ENCODE data around the gene CDK5RAP1.

DNA sequence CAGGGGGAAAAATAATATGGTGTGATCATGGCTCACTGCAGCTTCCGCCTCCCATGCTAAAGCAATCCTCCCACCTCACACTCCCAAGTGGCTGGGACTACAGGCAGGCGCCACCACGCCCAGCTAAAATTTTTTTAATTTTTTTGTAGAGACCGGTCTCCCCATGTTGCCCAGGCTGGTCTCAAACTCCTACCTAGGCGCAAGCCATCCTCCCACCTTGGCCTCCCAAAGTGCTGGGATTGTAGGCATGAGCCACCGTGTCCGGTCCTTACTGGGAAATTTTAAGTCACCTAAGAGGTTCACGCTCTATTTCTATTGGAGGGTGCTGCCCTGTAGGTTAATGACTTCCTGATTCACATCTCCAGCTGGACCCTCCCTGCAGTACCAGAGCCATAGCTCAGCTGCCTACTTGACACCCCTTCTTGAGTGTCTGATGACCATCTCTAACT lies 626 bp upstream of the CDK5RAP1 start:
- TF ChIP-seq, protein P1, sequence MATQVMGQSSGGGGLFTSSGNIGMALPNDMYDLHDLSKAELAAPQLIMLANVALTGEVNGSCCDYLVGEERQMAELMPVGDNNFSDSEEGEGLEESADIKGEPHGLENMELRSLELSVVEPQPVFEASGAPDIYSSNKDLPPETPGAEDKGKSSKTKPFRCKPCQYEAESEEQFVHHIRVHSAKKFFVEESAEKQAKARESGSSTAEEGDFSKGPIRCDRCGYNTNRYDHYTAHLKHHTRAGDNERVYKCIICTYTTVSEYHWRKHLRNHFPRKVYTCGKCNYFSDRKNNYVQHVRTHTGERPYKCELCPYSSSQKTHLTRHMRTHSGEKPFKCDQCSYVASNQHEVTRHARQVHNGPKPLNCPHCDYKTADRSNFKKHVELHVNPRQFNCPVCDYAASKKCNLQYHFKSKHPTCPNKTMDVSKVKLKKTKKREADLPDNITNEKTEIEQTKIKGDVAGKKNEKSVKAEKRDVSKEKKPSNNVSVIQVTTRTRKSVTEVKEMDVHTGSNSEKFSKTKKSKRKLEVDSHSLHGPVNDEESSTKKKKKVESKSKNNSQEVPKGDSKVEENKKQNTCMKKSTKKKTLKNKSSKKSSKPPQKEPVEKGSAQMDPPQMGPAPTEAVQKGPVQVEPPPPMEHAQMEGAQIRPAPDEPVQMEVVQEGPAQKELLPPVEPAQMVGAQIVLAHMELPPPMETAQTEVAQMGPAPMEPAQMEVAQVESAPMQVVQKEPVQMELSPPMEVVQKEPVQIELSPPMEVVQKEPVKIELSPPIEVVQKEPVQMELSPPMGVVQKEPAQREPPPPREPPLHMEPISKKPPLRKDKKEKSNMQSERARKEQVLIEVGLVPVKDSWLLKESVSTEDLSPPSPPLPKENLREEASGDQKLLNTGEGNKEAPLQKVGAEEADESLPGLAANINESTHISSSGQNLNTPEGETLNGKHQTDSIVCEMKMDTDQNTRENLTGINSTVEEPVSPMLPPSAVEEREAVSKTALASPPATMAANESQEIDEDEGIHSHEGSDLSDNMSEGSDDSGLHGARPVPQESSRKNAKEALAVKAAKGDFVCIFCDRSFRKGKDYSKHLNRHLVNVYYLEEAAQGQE (IDR thresholded peaks at IDR 0.05) = no peak
- TF ChIP-seq SP1 (IDR thresholded peaks at IDR 0.05) (no peak), TAF1 (conservative IDR thresholded peaks at IDR 0.05) (no peak), EGR1 (IDR thresholded peaks at IDR 0.05; ENCODE audit: low read depth in 2 of 2) (no peak), JUND (IDR thresholded peaks at IDR 0.05) (no peak)
- TF ChIP-seq, protein P2, sequence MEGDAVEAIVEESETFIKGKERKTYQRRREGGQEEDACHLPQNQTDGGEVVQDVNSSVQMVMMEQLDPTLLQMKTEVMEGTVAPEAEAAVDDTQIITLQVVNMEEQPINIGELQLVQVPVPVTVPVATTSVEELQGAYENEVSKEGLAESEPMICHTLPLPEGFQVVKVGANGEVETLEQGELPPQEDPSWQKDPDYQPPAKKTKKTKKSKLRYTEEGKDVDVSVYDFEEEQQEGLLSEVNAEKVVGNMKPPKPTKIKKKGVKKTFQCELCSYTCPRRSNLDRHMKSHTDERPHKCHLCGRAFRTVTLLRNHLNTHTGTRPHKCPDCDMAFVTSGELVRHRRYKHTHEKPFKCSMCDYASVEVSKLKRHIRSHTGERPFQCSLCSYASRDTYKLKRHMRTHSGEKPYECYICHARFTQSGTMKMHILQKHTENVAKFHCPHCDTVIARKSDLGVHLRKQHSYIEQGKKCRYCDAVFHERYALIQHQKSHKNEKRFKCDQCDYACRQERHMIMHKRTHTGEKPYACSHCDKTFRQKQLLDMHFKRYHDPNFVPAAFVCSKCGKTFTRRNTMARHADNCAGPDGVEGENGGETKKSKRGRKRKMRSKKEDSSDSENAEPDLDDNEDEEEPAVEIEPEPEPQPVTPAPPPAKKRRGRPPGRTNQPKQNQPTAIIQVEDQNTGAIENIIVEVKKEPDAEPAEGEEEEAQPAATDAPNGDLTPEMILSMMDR (IDR thresholded peaks at IDR 0.05; ENCODE audit: low read depth, low read length, missing input control) = no peak

Data from liver (tissue), 3 donors.